Ovary (tissue), 3 donors: ENCODE data around the gene IRF2BP1.

Experiments used
- POLR2A ChIP-seq: fragments of 450-650 bp; IDR thresholded peaks from one replicate; pipeline ENCODE4 v1.6.1; 2017; ENCODE audit warnings: antibody characterized with exemption, mild to moderate bottlenecking, moderate library complexity
- TF ChIP-seq, protein P1 (sequence below), 3 donors: fragments of 450-650 bp in 2 of 3; fragments of 200-600 bp in 1 of 3; IDR thresholded peaks; one replicate each; pipeline versions ENCODE4 v1.5.1 to v1.8.0; 2016 to 2022; ENCODE audit warnings: antibody characterized with exemption in 3 of 3, mild to moderate bottlenecking in 1 of 3
- donor health status: DM: no; HTN: no; CAD: no.

DNA sequence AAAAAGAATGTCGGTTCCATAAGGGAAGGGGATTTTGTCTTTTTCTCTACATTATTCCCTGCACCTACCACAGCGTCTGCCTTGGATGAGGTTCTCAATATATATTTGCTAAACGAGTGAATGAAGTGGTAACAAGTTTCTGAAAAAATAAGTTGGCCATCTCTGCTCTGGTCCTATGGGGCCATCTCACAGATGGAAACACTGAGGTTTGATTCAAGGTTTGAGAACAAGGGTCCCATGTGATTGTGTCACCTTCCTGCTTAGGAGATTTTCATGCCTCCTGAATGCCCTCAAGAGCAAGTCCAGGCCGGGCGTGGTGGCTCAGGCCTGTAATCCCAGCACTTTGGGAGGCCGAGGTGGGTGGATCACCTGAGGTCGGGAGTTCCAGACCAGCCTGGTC lies 13.3 kb upstream of the IRF2BP1 start:
- TF ChIP-seq, protein P1, sequence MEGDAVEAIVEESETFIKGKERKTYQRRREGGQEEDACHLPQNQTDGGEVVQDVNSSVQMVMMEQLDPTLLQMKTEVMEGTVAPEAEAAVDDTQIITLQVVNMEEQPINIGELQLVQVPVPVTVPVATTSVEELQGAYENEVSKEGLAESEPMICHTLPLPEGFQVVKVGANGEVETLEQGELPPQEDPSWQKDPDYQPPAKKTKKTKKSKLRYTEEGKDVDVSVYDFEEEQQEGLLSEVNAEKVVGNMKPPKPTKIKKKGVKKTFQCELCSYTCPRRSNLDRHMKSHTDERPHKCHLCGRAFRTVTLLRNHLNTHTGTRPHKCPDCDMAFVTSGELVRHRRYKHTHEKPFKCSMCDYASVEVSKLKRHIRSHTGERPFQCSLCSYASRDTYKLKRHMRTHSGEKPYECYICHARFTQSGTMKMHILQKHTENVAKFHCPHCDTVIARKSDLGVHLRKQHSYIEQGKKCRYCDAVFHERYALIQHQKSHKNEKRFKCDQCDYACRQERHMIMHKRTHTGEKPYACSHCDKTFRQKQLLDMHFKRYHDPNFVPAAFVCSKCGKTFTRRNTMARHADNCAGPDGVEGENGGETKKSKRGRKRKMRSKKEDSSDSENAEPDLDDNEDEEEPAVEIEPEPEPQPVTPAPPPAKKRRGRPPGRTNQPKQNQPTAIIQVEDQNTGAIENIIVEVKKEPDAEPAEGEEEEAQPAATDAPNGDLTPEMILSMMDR (IDR thresholded peaks at IDR 0.05) = no peak
- no peak for TF ChIP-seq POLR2A
